Activated CD4-positive, alpha-beta T cell treated with anti-CD3 and anti-CD28 coated beads, Interleukin-2, amount 50 U/mL, for 16 hours (primary cell): Measurements from ENCODE around the gene BEAN1.

ENCODE experiments used
- DNase-seq: peaks from one replicate; pipeline ENCODE4 v3.0.0-alpha.2; 2020

The BEAN1 gene

GRCh38 chr16:66529475-66529874 lies 102.4 kb downstream of the BEAN1 start:
- DNase-seq: no peak
